Measurements from ENCODE around the gene GLCCI1.
"Not testable (repeated sequence)": the region's sequence is repeated elsewhere in the genome, so short reads cannot be mapped to it uniquely, and the experiment has no call there.

GLCCI1 gene

GRCh38 chr7:8086239-8086638, 117.6 kb downstream of the GLCCI1 start:
- in situ Hi-C loops (cut with HindIII; ENCODE audit: low sequenced_read_pairs), result no loop called here

- in situ Hi-C loops (cut with HindIII; ENCODE audit: low sequenced_read_pairs), result no loop called here
These were observed 120.6 kb downstream of the GLCCI1 start for GRCh38 chr7:8089036-8089780.

GRCh38 chr7:8092140-8092539, 123.5 kb downstream of the GLCCI1 start:
- in situ Hi-C loops (cut with HindIII; ENCODE audit: low sequenced_read_pairs), result no loop called here

- in situ Hi-C loops (cut with HindIII; ENCODE audit: low sequenced_read_pairs), result no loop called here
These were observed 125.9 kb downstream of the GLCCI1 start for GRCh38 chr7:8094164-8095140.

GRCh38 chr7:8101292-8101691, 132.7 kb downstream of the GLCCI1 start:
- in situ Hi-C loops (cut with HindIII; ENCODE audit: low sequenced_read_pairs), result not testable (repeated sequence)

- in situ Hi-C loops (cut with HindIII; ENCODE audit: low sequenced_read_pairs), result no loop called here
These were observed 134.7 kb downstream of the GLCCI1 start for GRCh38 chr7:8103282-8103681.

GRCh38 chr7:8105449-8106095, 137.0 kb downstream of the GLCCI1 start:
- in situ Hi-C loops (cut with HindIII; ENCODE audit: low sequenced_read_pairs), result no loop called here

GRCh38 chr7:8109196-8110022, 140.8 kb downstream of the GLCCI1 start:
- in situ Hi-C loops (cut with HindIII; ENCODE audit: low sequenced_read_pairs), result no loop called here

- in situ Hi-C loops (cut with HindIII; ENCODE audit: low sequenced_read_pairs), result no loop called here
These were observed 142.8 kb downstream of the GLCCI1 start for GRCh38 chr7:8111282-8111960.

- in situ Hi-C loops (cut with HindIII; ENCODE audit: low sequenced_read_pairs), result no loop called here
These were observed 144.1 kb downstream of the GLCCI1 start for GRCh38 chr7:8112685-8113084.

GRCh38 chr7:8113184-8113583, 144.6 kb downstream of the GLCCI1 start:
- in situ Hi-C loops (cut with HindIII; ENCODE audit: low sequenced_read_pairs), result no loop called here

- in situ Hi-C loops (cut with HindIII; ENCODE audit: low sequenced_read_pairs), result no loop called here
These were observed 145.6 kb downstream of the GLCCI1 start for GRCh38 chr7:8114175-8114574.

- in situ Hi-C loops (cut with HindIII; ENCODE audit: low sequenced_read_pairs), result no loop called here
These were observed 147.2 kb downstream of the GLCCI1 start for GRCh38 chr7:8115547-8116402.

GRCh38 chr7:8117195-8117594, 148.6 kb downstream of the GLCCI1 start:
- in situ Hi-C loops (cut with HindIII; ENCODE audit: low sequenced_read_pairs), result no loop called here

GRCh38 chr7:8119262-8119661, 150.7 kb downstream of the GLCCI1 start:
- in situ Hi-C loops (cut with HindIII; ENCODE audit: low sequenced_read_pairs), result no loop called here

GRCh38 chr7:8120390-8121058, 151.9 kb downstream of the GLCCI1 start:
- in situ Hi-C loops (cut with HindIII; ENCODE audit: low sequenced_read_pairs), result no loop called here

- in situ Hi-C loops (cut with HindIII; ENCODE audit: low sequenced_read_pairs), result no loop called here
These were observed 152.6 kb downstream of the GLCCI1 start for GRCh38 chr7:8121243-8121642.

- in situ Hi-C loops (cut with HindIII; ENCODE audit: low sequenced_read_pairs), result no loop called here
These were observed 157.3 kb downstream of the GLCCI1 start for GRCh38 chr7:8125680-8126444.
